ENCODE measurements around the gene CCDC85A. TPM values are rescaled to one million over a fixed set of nuclear protein-coding genes. Genes with fewer than 3 reads are reported as not detected.

CCDC85A gene
- total RNA-seq, 2 donors from 2014 or later, result 0.40 to 0.42 TPM

- H3K36me3 ChIP-seq, result no peaks in the 10 kb centered on the region
- no peaks in the 10 kb centered on the region for H3K9me3 ChIP-seq
- intact Hi-C loops (cut with DNase I), result no loop called here
- no peak overlapping the region for H3K9ac ChIP-seq (ENCODE audit: low read depth in 2 of 2, low read length in 2 of 2)
- no peaks in the 10 kb centered on the region for H3K27me3 ChIP-seq
- no peak for DNase-seq
- TF ChIP-seq CTCF (IDR thresholded peaks at IDR 0.05), result no peak
- H3K27ac ChIP-seq, result no peak overlapping the region
- H3K4me3 ChIP-seq, result no peak overlapping the region
- H3K4me1 ChIP-seq, result no peaks in the 10 kb centered on the region
Observed at GRCh38 chr2:56239030-56239429, 55.2 kb downstream of the CCDC85A start.

- intact Hi-C loops (cut with DNase I), result no loop called here
- peak; percentile 36 for DNase-seq
- no peak for TF ChIP-seq CTCF (IDR thresholded peaks at IDR 0.05)
- no peaks in the 10 kb centered on the region for H3K27me3 ChIP-seq
- no peaks in the 10 kb centered on the region for H3K4me1 ChIP-seq
- no peak overlapping the region for H3K4me3 ChIP-seq
- H3K9ac ChIP-seq (ENCODE audit: low read depth in 2 of 2, low read length in 2 of 2), result no peak overlapping the region
- H3K36me3 ChIP-seq, result no peaks in the 10 kb centered on the region
- H3K27ac ChIP-seq, result no peak overlapping the region
- no peaks in the 10 kb centered on the region for H3K9me3 ChIP-seq
Observed at GRCh38 chr2:56239437-56239836, 55.6 kb downstream of the CCDC85A start.

- Histone ChIP-seq H3K27me3 (no peaks in the 10 kb centered on the region), H3K9me3 (no peaks in the 10 kb centered on the region), H3K4me3 (no peak overlapping the region), H3K36me3 (no peaks in the 10 kb centered on the region), H3K9ac (ENCODE audit: low read depth in 2 of 2, low read length in 2 of 2) (no peak overlapping the region), H3K27ac (no peak overlapping the region), H3K4me1 (no peaks in the 10 kb centered on the region)
- no peak for DNase-seq
- no peak for TF ChIP-seq CTCF (IDR thresholded peaks at IDR 0.05)
- intact Hi-C loops (cut with DNase I), result no loop called here
Observed at GRCh38 chr2:56240210-56240609, 56.4 kb downstream of the CCDC85A start.

- Histone ChIP-seq H3K27ac (no peak overlapping the region), H3K36me3 (no peaks in the 10 kb centered on the region), H3K9ac (ENCODE audit: low read depth in 2 of 2, low read length in 2 of 2) (no peak overlapping the region), H3K9me3 (no peaks in the 10 kb centered on the region), H3K4me3 (no peak overlapping the region), H3K4me1 (no peaks in the 10 kb centered on the region), H3K27me3 (no peaks in the 10 kb centered on the region)
- intact Hi-C loops (cut with DNase I), result no loop called here
- DNase-seq, result no peak
- TF ChIP-seq CTCF (IDR thresholded peaks at IDR 0.05), result no peak
Observed at GRCh38 chr2:56244506-56244905, 60.7 kb downstream of the CCDC85A start.

GRCh38 chr2:56244911-56245530 lies 61.2 kb downstream of the CCDC85A start:
- DNase-seq, result peak; percentile 19

More at GRCh38 chr2:56244911-56245530, 61.2 kb downstream of the CCDC85A start:
- H3K4me1 ChIP-seq, result no peaks in the 10 kb centered on the region
- no peak for TF ChIP-seq CTCF (IDR thresholded peaks at IDR 0.05)
- no peak overlapping the region for H3K9ac ChIP-seq (ENCODE audit: low read depth in 2 of 2, low read length in 2 of 2)
- H3K27ac ChIP-seq, result no peak overlapping the region
- H3K9me3 ChIP-seq, result no peaks in the 10 kb centered on the region
- H3K27me3 ChIP-seq, result no peaks in the 10 kb centered on the region
- H3K36me3 ChIP-seq, result no peaks in the 10 kb centered on the region
- intact Hi-C loops (cut with DNase I), result no loop called here
- H3K4me3 ChIP-seq, result no peak overlapping the region
